Calu3 (cell line): ENCODE measurements around the gene ANO9. TPM values are rescaled to one million over a fixed set of nuclear protein-coding genes. Genes with fewer than 3 reads are reported as not detected.

Experiments
- BruUV-seq: library from RNA; stranded (reverse); fragments of 400-500 nt; replicated peaks from 2 replicates; lab custom pipeline; 2021; lab: Mats Ljungman, UMichigan
- CTCF ChIA-PET: fragments of 300-600 bp; sonication (Branson Sonifier 250); formaldehyde crosslinking; loops from one replicate; lab custom pipeline; 2022; ENCODE audit warnings: antibody characterized with exemption; lab: Charles Lee
- DNase-seq: peaks from one replicate; pipeline ENCODE4 v3.0.0; 2022
- H3K27ac Mint-ChIP-seq: one replicate; pipeline ENCODE4 v1.8.0; 2022; ENCODE audit warnings: mixed read lengths; ENCODE audit not compliant: unreplicated experiment
- H3K27me3 Mint-ChIP-seq: one replicate; pipeline ENCODE4 v1.8.0; 2022; ENCODE audit warnings: mixed read lengths; ENCODE audit not compliant: unreplicated experiment
- H3K36me3 Mint-ChIP-seq: one replicate; pipeline ENCODE4 v1.8.0; 2022; ENCODE audit warnings: mild to moderate bottlenecking, moderate library complexity, mixed read lengths; ENCODE audit not compliant: insufficient read depth, unreplicated experiment
- H3K4me1 Mint-ChIP-seq: one replicate; pipeline ENCODE4 v1.8.0; 2022; ENCODE audit warnings: mild to moderate bottlenecking, low read depth, mixed read lengths; ENCODE audit not compliant: unreplicated experiment
- H3K4me3 Mint-ChIP-seq: one replicate; pipeline ENCODE4 v1.8.0; 2022; ENCODE audit warnings: mild to moderate bottlenecking, low read depth, moderate library complexity, mixed read lengths; ENCODE audit not compliant: unreplicated experiment
- H3K9me3 Mint-ChIP-seq: one replicate; pipeline ENCODE4 v1.8.0; 2022; ENCODE audit warnings: low read depth, mixed read lengths; ENCODE audit not compliant: unreplicated experiment
- CTCF ChIP-seq: fragments of 200-600 bp; IDR thresholded peaks from one replicate; pipeline ENCODE4 v1.8.0; 2022; ENCODE audit warnings: antibody characterized with exemption; ENCODE audit not compliant: unreplicated experiment
- intact Hi-C: fragments of 100-400 bp; cut with micrococcal nuclease; formaldehyde crosslinking; loops from one replicate; pipeline ENCODE4 v1.10.0; 2022; ENCODE audit not compliant: unreplicated experiment
- total RNA-seq: library from RNA; stranded (reverse); gene quantifications from 2 replicates; pipeline ENCODE4 v1.2.3, GENCODE V29; 2022

Gene ANO9
- total RNA-seq, 1 experiment from 2014 or later: 27.2 TPM

- H3K27me3 Mint-ChIP-seq: no peaks in the 10 kb centered on the region
- BruUV-seq: no TSS peak
Measured at GRCh38 chr11:409600-410483, 32.0 kb downstream of the ANO9 start.

GRCh38 chr11:409008-409599 lies 32.7 kb downstream of the ANO9 start:
- Mint-ChIP-seq H3K9me3 (no peaks in the 10 kb centered on the region), H3K27me3 (no peaks in the 10 kb centered on the region), H3K4me3 (no peak overlapping the region), H3K36me3 (peaks cover 57% of the 10 kb centered on the region), H3K27ac (peak overlapping the region; percentile 58), H3K4me1 (no peaks in the 10 kb centered on the region)
- DNase-seq: no peak
- CTCF ChIA-PET: no interaction called here
- BruUV-seq: no TSS peak
- intact Hi-C loops: no loop called here
- TF ChIP-seq CTCF: no peak

More at GRCh38 chr11:409600-410483, 32.0 kb downstream of the ANO9 start:
- DNase-seq: peak; percentile 51
- peaks cover 50% of the 10 kb centered on the region for H3K36me3 Mint-ChIP-seq
- CTCF ChIA-PET: interaction anchor here (0.6 to 1.2 kb wide), 2 partner anchors 38 to 148 kb away, joined by 4 to 6 read pairs; no protein-coding TSS in a partner anchor
- no peaks in the 10 kb centered on the region for H3K9me3 Mint-ChIP-seq
- intact Hi-C loops: no loop called here
- H3K4me3 Mint-ChIP-seq: no peak overlapping the region
- H3K4me1 Mint-ChIP-seq: no peaks in the 10 kb centered on the region
- peak overlapping the region; percentile 58 for H3K27ac Mint-ChIP-seq
- no peak for TF ChIP-seq CTCF

- Mint-ChIP-seq H3K9me3 (no peaks in the 10 kb centered on the region), H3K27me3 (no peaks in the 10 kb centered on the region), H3K36me3 (peaks cover 61% of the 10 kb centered on the region), H3K4me3 (no peak overlapping the region), H3K4me1 (no peaks in the 10 kb centered on the region), H3K27ac (no peak overlapping the region)
- no TSS peak for BruUV-seq
- no peak for DNase-seq
- no peak for TF ChIP-seq CTCF
- intact Hi-C loops: no loop called here
- CTCF ChIA-PET: no interaction called here
Measured at GRCh38 chr11:408154-409007, 33.4 kb downstream of the ANO9 start.

DNA sequence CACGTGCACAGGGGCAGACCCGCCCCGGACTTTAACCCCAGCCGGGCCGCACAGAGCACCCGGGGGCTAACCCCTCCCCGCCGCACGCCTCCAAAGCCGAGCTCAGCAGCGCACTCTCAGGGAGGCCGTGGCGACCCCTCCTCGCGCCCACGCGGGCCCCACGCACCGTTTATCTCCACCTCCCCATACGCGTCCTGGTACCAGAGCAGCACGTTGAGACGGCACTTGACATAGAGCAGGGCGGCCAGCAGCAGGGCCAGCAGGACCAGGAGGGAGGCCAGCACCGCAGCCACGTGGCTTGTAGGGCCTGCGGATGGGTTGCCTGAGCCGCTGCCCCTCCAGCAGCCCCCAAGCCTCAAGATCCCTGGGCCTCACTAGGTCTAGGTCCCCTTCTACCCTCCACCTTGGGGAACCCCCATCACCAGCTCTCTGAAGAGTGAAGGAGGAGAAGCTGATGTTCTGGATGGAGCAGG lies 34.1 kb downstream of the ANO9 start:
- no TSS peak for BruUV-seq
- intact Hi-C loops: no loop called here
- Mint-ChIP-seq H3K36me3 (peaks cover 62% of the 10 kb centered on the region), H3K4me3 (no peak overlapping the region), H3K4me1 (no peaks in the 10 kb centered on the region), H3K27ac (no peak overlapping the region), H3K27me3 (no peaks in the 10 kb centered on the region), H3K9me3 (no peaks in the 10 kb centered on the region)
- no peak for DNase-seq
- no peak for TF ChIP-seq CTCF
- CTCF ChIA-PET: interaction anchor here (1.3 kb wide), 1 partner anchor 41 kb away, joined by 3 read pairs; no protein-coding TSS in a partner anchor
